Lower lobe of right lung (tissue), 2 donors: Measurements from ENCODE around the gene DUSP8. TPM values are rescaled to one million over a fixed set of nuclear protein-coding genes. Genes with fewer than 3 reads are reported as not detected.
A peak's percentile ranks its signal among the peaks of the same experiment; 100 is the strongest.

Source experiments
- ATAC-seq, 2 donors: fragments of 200-7000 bp; cut with Tn5 transposase; one replicate each; pipeline ENCODE4 v1.9.1; 2020 to 2022; ENCODE audit warnings: mild to moderate bottlenecking in 2 of 2, moderate library complexity in 2 of 2
- DNase-seq: peaks from one replicate; pipeline ENCODE4 v3.0.0-alpha.2; 2020
- H3K27ac ChIP-seq: fragments of 200-600 bp; one replicate; pipeline ENCODE4 v1.8.0; 2022
- H3K27me3 ChIP-seq: fragments of 200-600 bp; one replicate; pipeline ENCODE4 v1.8.0; 2022; ENCODE audit warnings: low read depth
- H3K36me3 ChIP-seq: fragments of 200-600 bp; one replicate; pipeline ENCODE4 v1.8.0; 2022; ENCODE audit warnings: mild to moderate bottlenecking
- H3K4me1 ChIP-seq: fragments of 200-600 bp; one replicate; pipeline ENCODE4 v1.8.0; 2022
- H3K4me3 ChIP-seq: fragments of 200-600 bp; one replicate; pipeline ENCODE4 v1.8.0; 2022; ENCODE audit warnings: mild to moderate bottlenecking
- H3K9me3 ChIP-seq: fragments of 200-600 bp; one replicate; pipeline ENCODE4 v1.8.0; 2022
- intact Hi-C: fragments of 100-400 bp; cut with DNase I; formaldehyde crosslinking; loops from one replicate; pipeline ENCODE4 v1.11.0; 2022
- total RNA-seq: library from RNA; stranded (reverse); fragmentation: NEBNext Ultra II Directional; extraction: Animal tissue kit (Norgen Biotek cat#: 25700); gene quantifications from one replicate; pipeline ENCODE4 v1.2.1, GENCODE V29; 2021
- TF ChIP-seq, protein P1 (sequence below): fragments of 200-600 bp; IDR thresholded peaks from one replicate; pipeline ENCODE4 v1.8.0; 2022; ENCODE audit warnings: antibody characterized with exemption, mild to moderate bottlenecking
- donor health status: DM: no; HTN: yes; CAD: no; lungs with severe emphysema.

DUSP8 gene
- total RNA-seq, 1 donor from 2014 or later, result 8.9 TPM

DNA sequence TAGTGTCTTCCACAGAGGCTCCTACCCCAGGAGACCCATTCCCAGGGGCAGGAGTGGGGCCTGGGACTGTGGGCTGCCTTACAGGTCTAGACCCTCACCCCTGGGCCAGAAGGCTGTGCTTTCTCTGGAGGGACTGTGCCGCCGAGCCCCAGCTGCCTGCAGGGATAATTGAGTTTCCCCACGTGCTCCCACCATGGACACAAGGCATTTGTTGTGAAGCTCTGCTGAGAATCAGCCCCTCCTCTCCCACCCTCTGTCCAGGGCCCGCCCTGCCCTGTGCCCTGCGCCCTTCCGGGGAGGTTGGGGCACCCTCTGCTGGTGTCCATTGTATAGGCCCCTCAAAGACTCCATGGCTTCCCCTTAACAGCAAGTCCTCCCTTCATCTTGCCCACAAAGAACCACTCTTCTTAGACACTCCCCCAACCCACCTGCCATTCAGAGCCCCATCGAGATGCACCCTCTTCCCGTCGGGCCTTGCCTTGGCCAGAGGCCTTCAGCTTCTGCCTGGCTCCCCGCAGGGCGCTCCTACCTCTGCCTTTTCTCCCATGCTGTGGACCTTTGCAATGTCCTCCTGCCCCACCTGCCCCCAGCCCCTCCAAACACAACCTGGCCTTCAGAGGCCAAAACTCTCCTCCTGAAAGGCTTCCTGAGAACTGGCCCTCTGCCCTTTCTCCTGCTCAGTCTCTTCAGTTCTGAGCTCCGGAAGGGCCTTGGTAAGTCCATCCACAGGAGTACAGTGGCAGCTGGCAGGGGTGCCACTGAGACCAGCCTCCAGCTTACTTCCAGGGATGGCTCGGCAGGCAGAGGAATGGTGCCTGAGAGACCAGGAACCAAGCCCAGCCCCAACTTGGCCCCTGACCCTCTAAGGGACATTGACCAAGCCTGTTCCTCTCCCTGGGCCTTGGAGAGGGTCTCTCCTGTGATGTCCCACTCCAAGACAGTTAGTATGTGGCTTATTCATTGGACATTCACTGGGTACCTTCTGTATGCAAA is 22.4 kb downstream of the DUSP8 start:
- peak overlapping the region; percentile 53 for H3K27ac ChIP-seq
- intact Hi-C loops, result no loop called here

DNA sequence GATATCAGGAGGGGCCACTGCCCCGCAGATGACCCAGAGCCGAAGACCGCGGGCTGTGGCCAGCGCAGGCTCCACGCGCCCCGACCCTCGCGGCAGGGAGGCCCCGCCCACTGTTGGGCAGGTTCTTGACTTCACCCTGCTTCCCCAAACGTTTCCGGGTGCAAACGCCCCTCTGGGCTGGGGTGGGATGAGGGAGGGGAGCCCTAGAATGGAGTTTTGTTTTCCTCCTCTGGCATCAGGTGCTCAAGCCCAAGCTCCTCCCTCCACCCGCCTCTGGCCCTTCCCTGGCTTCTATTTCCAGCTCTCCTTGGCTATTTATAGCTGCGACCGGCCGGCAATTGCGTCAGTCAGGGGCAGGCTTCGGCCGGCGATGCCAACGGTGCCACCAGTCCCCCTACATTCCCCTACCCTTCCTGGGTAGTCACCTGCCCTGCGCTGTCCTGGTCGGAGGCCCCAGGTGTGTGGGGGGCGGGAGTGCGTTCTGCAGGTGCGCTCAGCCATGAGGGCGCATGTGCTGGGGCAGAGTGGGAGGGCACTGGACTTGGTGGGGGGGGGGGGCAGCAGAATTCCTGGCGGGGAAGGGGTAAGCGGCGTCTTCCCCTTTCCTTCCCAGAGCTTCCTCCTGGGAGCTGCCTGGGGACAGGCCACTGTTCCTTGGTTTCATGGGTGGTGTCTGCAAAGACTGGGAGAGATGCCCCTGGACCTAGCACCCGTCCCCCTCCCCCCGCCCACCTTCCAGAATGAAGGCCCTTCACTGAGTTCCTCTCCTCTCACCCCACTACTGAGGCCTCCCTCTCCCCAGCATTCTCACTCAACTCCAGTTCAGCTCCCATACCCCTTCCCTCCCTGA is 23.6 kb downstream of the DUSP8 start:
- Histone ChIP-seq H3K27me3 (peaks cover 34% of the 10 kb centered on the region), H3K4me1 (peaks cover 28% of the 10 kb centered on the region), H3K9me3 (no peaks in the 10 kb centered on the region), H3K27ac (peak overlapping the region; percentile 53), H3K36me3 (no peaks in the 10 kb centered on the region), H3K4me3 (peak overlapping the region; percentile 55)
- intact Hi-C loops, result no loop called here
- ATAC-seq (peak; percentile 81 to 86), DNase-seq (peak; percentile 87)
- TF ChIP-seq, protein P1, sequence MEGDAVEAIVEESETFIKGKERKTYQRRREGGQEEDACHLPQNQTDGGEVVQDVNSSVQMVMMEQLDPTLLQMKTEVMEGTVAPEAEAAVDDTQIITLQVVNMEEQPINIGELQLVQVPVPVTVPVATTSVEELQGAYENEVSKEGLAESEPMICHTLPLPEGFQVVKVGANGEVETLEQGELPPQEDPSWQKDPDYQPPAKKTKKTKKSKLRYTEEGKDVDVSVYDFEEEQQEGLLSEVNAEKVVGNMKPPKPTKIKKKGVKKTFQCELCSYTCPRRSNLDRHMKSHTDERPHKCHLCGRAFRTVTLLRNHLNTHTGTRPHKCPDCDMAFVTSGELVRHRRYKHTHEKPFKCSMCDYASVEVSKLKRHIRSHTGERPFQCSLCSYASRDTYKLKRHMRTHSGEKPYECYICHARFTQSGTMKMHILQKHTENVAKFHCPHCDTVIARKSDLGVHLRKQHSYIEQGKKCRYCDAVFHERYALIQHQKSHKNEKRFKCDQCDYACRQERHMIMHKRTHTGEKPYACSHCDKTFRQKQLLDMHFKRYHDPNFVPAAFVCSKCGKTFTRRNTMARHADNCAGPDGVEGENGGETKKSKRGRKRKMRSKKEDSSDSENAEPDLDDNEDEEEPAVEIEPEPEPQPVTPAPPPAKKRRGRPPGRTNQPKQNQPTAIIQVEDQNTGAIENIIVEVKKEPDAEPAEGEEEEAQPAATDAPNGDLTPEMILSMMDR, result no peak

More for the DNA sequence above, 22.4 kb downstream of the DUSP8 start:
- Histone ChIP-seq H3K36me3 (no peaks in the 10 kb centered on the region), H3K9me3 (no peaks in the 10 kb centered on the region), H3K27me3 (peaks cover 29% of the 10 kb centered on the region), H3K4me1 (peaks cover 28% of the 10 kb centered on the region), H3K4me3 (no peak overlapping the region)
- TF ChIP-seq, protein P1, result no peak
- DNase-seq (no peak), ATAC-seq (no peak)

DNA sequence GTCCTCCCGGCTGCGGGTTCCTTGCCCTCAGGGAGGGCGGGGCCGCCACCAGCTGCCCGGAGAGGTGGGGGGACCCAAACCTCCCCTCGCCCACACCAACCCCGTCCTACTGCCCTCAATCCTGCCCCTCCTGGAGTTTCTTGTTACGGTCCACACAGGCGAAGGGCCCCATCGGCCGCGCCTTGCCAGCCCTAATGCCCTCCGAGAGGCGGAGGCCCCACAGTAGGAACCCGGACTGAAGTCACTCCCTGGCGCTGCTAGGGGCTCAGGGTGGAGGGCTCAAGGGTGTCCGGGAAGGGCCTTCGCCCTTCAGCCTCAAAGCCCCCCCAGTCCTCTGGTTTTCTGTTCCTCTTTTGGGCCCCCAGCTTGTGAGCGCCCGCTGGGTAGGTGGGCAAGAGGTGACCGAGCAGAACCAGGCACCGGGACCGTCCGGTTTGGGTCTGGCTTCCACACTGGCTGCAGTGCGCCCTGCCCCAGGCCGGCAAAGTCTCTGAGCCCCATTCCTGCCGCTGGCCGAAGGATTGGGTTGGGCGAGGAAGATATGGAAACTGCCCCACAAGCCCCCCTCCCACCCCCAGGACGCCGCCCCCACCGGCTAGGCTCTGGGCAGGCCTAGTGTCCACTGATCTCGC is 24.5 kb downstream of the DUSP8 start:
- Histone ChIP-seq H3K27me3 (peaks cover 34% of the 10 kb centered on the region), H3K27ac (peak overlapping the region; percentile 53), H3K36me3 (no peaks in the 10 kb centered on the region), H3K4me1 (peaks cover 28% of the 10 kb centered on the region), H3K4me3 (peak overlapping the region; percentile 55), H3K9me3 (no peaks in the 10 kb centered on the region)
- ATAC-seq (peak; percentile 5 to 23), DNase-seq (no peak)
- intact Hi-C loops, result no loop called here
- TF ChIP-seq, protein P1, result no peak

DNA sequence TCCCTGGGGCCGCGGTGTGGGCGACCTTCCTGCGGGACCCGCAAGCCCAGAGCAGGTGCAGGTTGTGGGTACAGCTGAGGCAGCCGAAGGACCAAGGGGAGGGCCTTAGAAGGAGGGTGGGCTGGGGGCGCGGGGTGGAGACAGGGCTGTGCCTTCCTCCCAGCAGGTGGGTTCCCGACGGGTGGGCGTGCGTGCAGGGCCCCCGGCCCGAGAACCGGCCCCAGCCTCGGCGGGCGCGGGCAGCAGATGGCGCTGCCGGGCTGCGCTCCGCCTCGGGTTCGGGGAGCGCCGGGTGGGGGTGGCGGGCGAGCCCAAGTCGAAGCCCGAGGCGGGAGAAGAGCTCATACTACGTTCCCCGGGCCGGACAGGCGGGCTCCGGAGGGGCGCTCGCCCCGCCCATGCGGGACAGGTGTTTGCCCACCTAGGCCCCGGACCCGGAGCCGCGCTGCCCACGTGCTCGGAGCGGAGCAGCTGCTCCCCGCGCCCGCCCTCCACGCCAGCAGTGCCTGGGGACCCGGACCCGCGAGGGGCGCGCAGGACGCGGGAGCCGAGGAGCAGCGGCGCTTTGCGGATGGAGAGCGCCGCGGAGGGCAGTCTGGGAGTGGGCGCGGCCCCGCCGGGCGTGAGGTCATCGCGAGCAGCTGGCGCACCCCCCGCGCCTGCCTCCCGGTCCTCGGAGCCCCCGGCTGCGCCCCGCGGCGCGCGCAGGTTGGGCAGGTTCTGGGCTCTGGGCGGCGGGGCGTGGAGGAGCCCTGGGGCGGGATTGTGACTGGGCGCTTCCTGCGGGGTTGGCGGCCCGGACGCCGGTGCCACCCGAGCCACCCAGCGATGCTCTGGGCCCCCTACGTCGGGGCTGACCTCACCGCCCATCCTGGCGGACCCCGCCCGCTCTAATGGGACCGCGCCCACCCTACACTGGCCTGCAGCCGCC is 25.3 kb downstream of the DUSP8 start:
- intact Hi-C loops, result no loop called here
- H3K4me3 ChIP-seq, result peak overlapping the region; percentile 55
- H3K9me3 ChIP-seq, result no peaks in the 10 kb centered on the region
- peak; percentile 74 to 79 for ATAC-seq
- H3K4me1 ChIP-seq, result peaks cover 28% of the 10 kb centered on the region
- no peak for DNase-seq
- H3K36me3 ChIP-seq, result no peaks in the 10 kb centered on the region
- TF ChIP-seq, protein P1, result peak; percentile 77
- peak overlapping the region; percentile 46 for H3K27ac ChIP-seq
- peaks cover 34% of the 10 kb centered on the region for H3K27me3 ChIP-seq
